K562 (cell line): Measurements from ENCODE around the gene VPS13D. TPM values are rescaled to one million over a fixed set of nuclear protein-coding genes. Genes with fewer than 3 reads are reported as not detected.
A peak's percentile ranks its signal among the peaks of the same experiment; 100 is the strongest.

Experiments
- BACH1 ChIP-seq: fragments of 200-800 bp; sonication (Bioruptor generic); IDR thresholded peaks from 2 replicates; pipeline ENCODE4 v1.6.1; 2016; ENCODE audit warnings: missing genetic modification characterization, missing compliant biosample characterization
- CHD4 ChIP-seq: fragments of 200-600 bp; sonication (generic); IDR thresholded peaks from 3 replicates; pipeline ENCODE4 v1.6.1; 2012; ENCODE audit warnings: low read depth, mild to moderate bottlenecking, mixed read lengths, low read length, inconsistent platforms; ENCODE audit not compliant: insufficient read depth, insufficient replicate concordance, poor library complexity, severe bottlenecking
- KDM2B ChIP-seq: fragments of 250-450 bp; sonication (Bioruptor Pico); IDR thresholded peaks from 2 replicates; pipeline ENCODE4 v1.8.0; 2021; ENCODE audit warnings: mild to moderate bottlenecking, moderate library complexity
- NFRKB ChIP-seq: fragments of 450-650 bp; IDR thresholded peaks from 2 replicates; pipeline ENCODE4 v1.6.1; 2016; ENCODE audit warnings: low read depth
- NONO ChIP-seq, 2 experiments: fragments of 200-400 bp in 1 of 2; fragments of 450-650 bp in 1 of 2; formaldehyde crosslinking in 1 of 2; IDR thresholded peaks; 2 replicates each; pipeline ENCODE4 v1.6.1; 2017; ENCODE audit warnings: low read depth in 2 of 2, mild to moderate bottlenecking in 2 of 2, moderate library complexity in 2 of 2, low read length in 1 of 2
- RBFOX2 ChIP-seq: fragments of 200-400 bp; formaldehyde crosslinking; IDR thresholded peaks from 2 replicates; pipeline ENCODE4 v1.6.1; 2017; ENCODE audit warnings: low read depth, mild to moderate bottlenecking, low read length, moderate library complexity
- ZBTB8A ChIP-seq: fragments of 450-650 bp; IDR thresholded peaks from 2 replicates; pipeline ENCODE4 v1.6.1; 2018; ENCODE audit warnings: mild to moderate bottlenecking, moderate library complexity; ENCODE audit not compliant: partially characterized antibody
- ZFX ChIP-seq: sonication (generic); formaldehyde crosslinking; IDR thresholded peaks from 2 replicates; pipeline ENCODE4 v1.8.0; 2022; ENCODE audit warnings: mild to moderate bottlenecking, missing genetic modification reagents, moderate library complexity
- polyA plus RNA-seq, 8 experiments: library from polyadenylated mRNA; depleted of rRNA in 4 of 8; stranded (reverse) in 5 of 8; unstranded in 3 of 8; fragments of >200 nt; fragmentation: Nextera tagmentation in 2 of 8; fragmentation: Illumina TruSeq in 1 of 8; extraction: Ambion mirVana in 2 of 8; extraction: Trizol in 1 of 8; gene quantifications; 2 replicates each; pipeline versions ENCODE4 v1.2.1 to v1.2.3, GENCODE V29; 2011 to 2014; ENCODE audit warnings: inconsistent platforms in 1 of 8, missing spikeins in 1 of 8
- total RNA-seq, 7 experiments: library from RNA; depleted of rRNA in 6 of 7; stranded (reverse); fragments of >200 nt in 6 of 7; fragmentation: Illumina TruSeq in 2 of 7; extraction: Trizol in 2 of 7; gene quantifications; 2 replicates each; pipeline versions ENCODE4 v1.2.1 to v1.2.3, GENCODE V29; 2011 to 2021; ENCODE audit warnings: low replicate concordance in 1 of 7
- TF ChIP-seq, protein P1 (sequence below): fragments of 250-450 bp; sonication (Bioruptor Pico); IDR thresholded peaks from 2 replicates; pipeline ENCODE4 v1.4.0; 2020; ENCODE audit warnings: mild to moderate bottlenecking

VPS13D gene
- total and polyA plus RNA-seq, 9 of the 15 experiments (the other 6 are each of a cell fraction or from before 2014, with no cell fraction given) = 6.1 to 51.5 (median 38.5) TPM

DNA sequence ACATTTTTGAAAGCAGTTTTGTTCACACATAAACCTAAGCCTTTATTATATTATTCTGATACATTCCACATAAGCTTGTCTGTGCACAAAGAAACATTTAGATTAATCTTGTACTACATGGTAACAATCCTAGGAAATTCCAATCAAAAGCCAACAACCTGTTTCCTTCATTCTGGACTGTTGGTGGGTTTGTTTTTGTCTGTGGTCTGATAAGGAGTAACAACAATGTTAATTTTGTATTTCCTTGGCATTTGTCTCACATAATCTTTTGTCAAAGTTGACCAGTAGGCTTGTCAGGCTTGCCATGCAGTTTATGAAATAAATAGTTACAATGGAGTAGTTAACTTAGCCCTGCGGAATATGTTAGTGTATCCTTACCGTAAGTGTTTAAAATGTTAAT is 204.9 kb downstream of the VPS13D start (continued):
- TF ChIP-seq, protein P1, sequence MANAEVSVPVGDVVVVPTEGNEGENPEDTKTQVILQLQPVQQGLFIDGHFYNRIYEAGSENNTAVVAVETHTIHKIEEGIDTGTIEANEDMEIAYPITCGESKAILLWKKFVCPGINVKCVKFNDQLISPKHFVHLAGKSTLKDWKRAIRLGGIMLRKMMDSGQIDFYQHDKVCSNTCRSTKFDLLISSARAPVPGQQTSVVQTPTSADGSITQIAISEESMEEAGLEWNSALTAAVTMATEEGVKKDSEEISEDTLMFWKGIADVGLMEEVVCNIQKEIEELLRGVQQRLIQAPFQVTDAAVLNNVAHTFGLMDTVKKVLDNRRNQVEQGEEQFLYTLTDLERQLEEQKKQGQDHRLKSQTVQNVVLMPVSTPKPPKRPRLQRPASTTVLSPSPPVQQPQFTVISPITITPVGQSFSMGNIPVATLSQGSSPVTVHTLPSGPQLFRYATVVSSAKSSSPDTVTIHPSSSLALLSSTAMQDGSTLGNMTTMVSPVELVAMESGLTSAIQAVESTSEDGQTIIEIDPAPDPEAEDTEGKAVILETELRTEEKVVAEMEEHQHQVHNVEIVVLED = no peak
- TF ChIP-seq NONO (IDR thresholded peaks at IDR 0.05; ENCODE audit: low read depth in 2 of 2, low read length in 1 of 2) (no peak), CHD4 (no peak), RBFOX2 (no peak), NFRKB (no peak), BACH1 (tag) (no peak), ZBTB8A (no peak), ZFX (CRISPR knock-in tag) (peak; percentile 17; the same call in 1 of the 2 replicates), KDM2B (CRISPR knock-in tag) (no peak)
- TF ChIP-seq, all 486 proteins: peak for 4
